GM12874 (cell line): ENCODE data around the gene GRIK1.

Source experiments
- CTCF ChIP-seq: IDR thresholded peaks from 2 replicates; pipeline ENCODE4 v1.5.1; 2011; ENCODE audit warnings: low read depth, mild to moderate bottlenecking, control low read depth, low read length, moderate library complexity; ENCODE audit not compliant: insufficient read depth

Gene GRIK1

GRCh38 chr21:29739176-29739575, 200.6 kb downstream of the GRIK1 start:
- no peak for TF ChIP-seq CTCF

GRCh38 chr21:29738730-29739129, 201.1 kb downstream of the GRIK1 start:
- TF ChIP-seq CTCF, result no peak

- no peak for TF ChIP-seq CTCF
Measured at GRCh38 chr21:29737186-29737585, 202.6 kb downstream of the GRIK1 start.

GRCh38 chr21:29730281-29730680, 209.5 kb downstream of the GRIK1 start:
- no peak for TF ChIP-seq CTCF

- TF ChIP-seq CTCF, result no peak
Measured at GRCh38 chr21:29726044-29726443, 213.8 kb downstream of the GRIK1 start.

- no peak for TF ChIP-seq CTCF
Measured at GRCh38 chr21:29725025-29725736, 214.6 kb downstream of the GRIK1 start.

GRCh38 chr21:29721964-29722363, 217.8 kb downstream of the GRIK1 start:
- TF ChIP-seq CTCF, result no peak
